ENCODE results near the gene AMH. TPM values are rescaled to one million over a fixed set of nuclear protein-coding genes. Genes with fewer than 3 reads are reported as not detected.

Gene AMH
- polyA plus RNA-seq, 2 of the 4 experiments (the other 2 are of a cell fraction) = 3.0 to 12.0 TPM

DNA sequence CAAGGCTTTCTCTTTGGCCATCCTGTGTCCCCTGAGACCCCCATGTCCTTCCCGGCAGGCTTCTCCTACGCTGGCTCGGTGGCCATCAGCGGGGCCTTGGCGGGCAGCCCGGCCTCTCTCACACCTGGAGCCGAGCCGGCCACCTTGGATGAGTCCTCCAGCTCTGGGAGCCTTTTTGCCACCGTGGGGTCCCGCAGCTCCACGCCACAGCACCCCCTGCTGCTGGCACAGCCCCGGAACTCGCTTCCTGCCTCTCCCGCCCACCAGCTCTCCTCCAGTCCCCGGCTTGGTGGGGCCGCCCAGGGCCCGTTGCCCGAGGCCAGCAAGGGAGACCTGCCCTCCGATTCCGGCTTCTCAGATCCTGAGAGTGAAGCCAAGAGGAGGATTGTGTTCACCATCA is 27.2 kb upstream of the AMH start:
- ATAC-seq (peak in 1 of 2 experiments; percentile 25; a peak in 2 of 6 replicates), DNase-seq (ENCODE audit: low read depth in 1 of 2, low spot score in 1 of 2) (no peak), FAIRE-seq (no peak)
- Histone ChIP-seq H3K4me2 (no peak overlapping the region), H3K4me1 (peaks cover 12% of the 10 kb centered on the region; the same call in 2 of the 3 replicates), H3K9me3 (no peaks in the 10 kb centered on the region), H3K27ac (peak overlapping the region in 1 of 2 experiments; percentile 50; a peak in 3 of 6 replicates), H3K4me3 (no peak overlapping the region)
- CTCF ChIA-PET = interaction anchor here (0.9 to 2.7 kb wide), 5 partner anchors 9 to 68 kb away, joined by 3 to 9 read pairs (median 4); partner anchors contain the start of gene PLEKHJ1
- WGBS (ENCODE audit: missing lambda C conversion rate) = 90% methylated on average over 7 of the region's 20 CpGs
- POLR2A ChIA-PET = no interaction called here
- TF ChIP-seq RAD21 (conservative IDR thresholded peaks at IDR 0.05 in 1 of 2, IDR thresholded peaks at IDR 0.05 in 1 of 2) = peak; percentile 7 to 20; a peak in 1 of 5 replicates
- peak; percentile 24; the same call in 1 of the 3 replicates for TF ChIP-seq SMC3 (IDR thresholded peaks at IDR 0.05)
- no peak for TF ChIP-seq NFE2L2 (conservative IDR thresholded peaks at IDR 0.05; ENCODE audit: low read length)

DNA sequence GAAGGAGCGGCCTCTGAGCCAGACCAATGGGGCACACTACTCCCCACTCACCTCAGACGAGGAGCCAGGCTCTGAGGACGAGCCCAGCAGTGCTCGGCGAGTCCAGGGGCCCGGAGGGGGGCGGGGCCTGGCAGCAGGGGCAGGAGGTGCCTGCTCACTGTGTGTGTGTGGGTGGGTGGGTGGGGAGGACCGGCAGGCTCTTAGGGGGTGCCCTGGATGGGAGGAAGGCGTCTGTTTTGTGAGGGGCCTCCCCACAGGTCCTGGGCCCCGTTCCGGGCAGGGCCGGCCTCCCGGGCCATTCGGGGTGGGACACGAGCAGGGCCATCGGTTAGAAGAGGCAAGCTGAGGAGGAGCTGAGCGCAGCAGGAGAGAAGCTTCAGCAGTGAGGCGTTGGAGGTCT is 25.7 kb upstream of the AMH start:
- Histone ChIP-seq H3K9me3 (no peaks in the 10 kb centered on the region), H3K4me3 (no peak overlapping the region), H3K4me2 (no peak overlapping the region), H3K4me1 (peaks cover 12% of the 10 kb centered on the region; the same call in 2 of the 3 replicates), H3K27ac (no peak overlapping the region)
- ChIA-PET POLR2A (no interaction called here), CTCF (interaction anchor here (2.1 to 2.7 kb wide), 2 partner anchors 10 to 67 kb away, joined by 6 to 9 read pairs; no protein-coding TSS in a partner anchor)
- no peak for DNase-seq (ENCODE audit: low read depth in 1 of 2, low spot score in 1 of 2)
- no peak for FAIRE-seq
- 100% methylated on average over 6 of the region's 18 CpGs for WGBS (ENCODE audit: missing lambda C conversion rate)
- TF ChIP-seq ATOH8 (CRISPR knock-in tag; IDR thresholded peaks at IDR 0.05; ENCODE audit: low read depth) = no peak
- TF ChIP-seq CEBPB (IDR thresholded peaks at IDR 0.05) = no peak
- TF ChIP-seq, protein P1, sequence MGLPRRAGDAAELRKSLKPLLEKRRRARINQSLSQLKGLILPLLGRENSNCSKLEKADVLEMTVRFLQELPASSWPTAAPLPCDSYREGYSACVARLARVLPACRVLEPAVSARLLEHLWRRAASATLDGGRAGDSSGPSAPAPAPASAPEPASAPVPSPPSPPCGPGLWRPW (IDR thresholded peaks at IDR 0.05) = no peak
- no peak for TF ChIP-seq BHLHE40 (IDR thresholded peaks at IDR 0.05; ENCODE audit: low read depth, low read length)
- no peak for TF ChIP-seq SREBF2 (IDR thresholded peaks at IDR 0.05)
- no peak for TF ChIP-seq GATA3 (IDR thresholded peaks at IDR 0.05; ENCODE audit: borderline replicate concordance)
- no peak for TF ChIP-seq JUNB (IDR thresholded peaks at IDR 0.05)
- TF ChIP-seq MYC (IDR thresholded peaks at IDR 0.05; ENCODE audit: borderline replicate concordance, low read length) = no peak
- TF ChIP-seq, protein P2, sequence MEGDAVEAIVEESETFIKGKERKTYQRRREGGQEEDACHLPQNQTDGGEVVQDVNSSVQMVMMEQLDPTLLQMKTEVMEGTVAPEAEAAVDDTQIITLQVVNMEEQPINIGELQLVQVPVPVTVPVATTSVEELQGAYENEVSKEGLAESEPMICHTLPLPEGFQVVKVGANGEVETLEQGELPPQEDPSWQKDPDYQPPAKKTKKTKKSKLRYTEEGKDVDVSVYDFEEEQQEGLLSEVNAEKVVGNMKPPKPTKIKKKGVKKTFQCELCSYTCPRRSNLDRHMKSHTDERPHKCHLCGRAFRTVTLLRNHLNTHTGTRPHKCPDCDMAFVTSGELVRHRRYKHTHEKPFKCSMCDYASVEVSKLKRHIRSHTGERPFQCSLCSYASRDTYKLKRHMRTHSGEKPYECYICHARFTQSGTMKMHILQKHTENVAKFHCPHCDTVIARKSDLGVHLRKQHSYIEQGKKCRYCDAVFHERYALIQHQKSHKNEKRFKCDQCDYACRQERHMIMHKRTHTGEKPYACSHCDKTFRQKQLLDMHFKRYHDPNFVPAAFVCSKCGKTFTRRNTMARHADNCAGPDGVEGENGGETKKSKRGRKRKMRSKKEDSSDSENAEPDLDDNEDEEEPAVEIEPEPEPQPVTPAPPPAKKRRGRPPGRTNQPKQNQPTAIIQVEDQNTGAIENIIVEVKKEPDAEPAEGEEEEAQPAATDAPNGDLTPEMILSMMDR (IDR thresholded peaks at IDR 0.05) = no peak
- no peak for TF ChIP-seq RAD21 (conservative IDR thresholded peaks at IDR 0.05 in 1 of 2, IDR thresholded peaks at IDR 0.05 in 1 of 2)
- no peak for TF ChIP-seq JUN (IDR thresholded peaks at IDR 0.05)
- TF ChIP-seq NFE2L2 (conservative IDR thresholded peaks at IDR 0.05; ENCODE audit: low read length) = no peak
- no peak for TF ChIP-seq ELK1 (IDR thresholded peaks at IDR 0.05; ENCODE audit: low read depth, low read length)
- no peak for TF ChIP-seq MAFK (IDR thresholded peaks at IDR 0.05; ENCODE audit: partially characterized antibody)
- TF ChIP-seq FOXS1 (CRISPR knock-in tag; IDR thresholded peaks at IDR 0.05) = no peak
- TF ChIP-seq KDM1A (IDR thresholded peaks at IDR 0.05; ENCODE audit: low read depth) = no peak
- TF ChIP-seq ZNF302 (CRISPR knock-in tag; IDR thresholded peaks at IDR 0.05) = no peak
- no peak for TF ChIP-seq ZFP36 (IDR thresholded peaks at IDR 0.05; ENCODE audit: borderline replicate concordance, partially characterized antibody)
- TF ChIP-seq, protein P3, sequence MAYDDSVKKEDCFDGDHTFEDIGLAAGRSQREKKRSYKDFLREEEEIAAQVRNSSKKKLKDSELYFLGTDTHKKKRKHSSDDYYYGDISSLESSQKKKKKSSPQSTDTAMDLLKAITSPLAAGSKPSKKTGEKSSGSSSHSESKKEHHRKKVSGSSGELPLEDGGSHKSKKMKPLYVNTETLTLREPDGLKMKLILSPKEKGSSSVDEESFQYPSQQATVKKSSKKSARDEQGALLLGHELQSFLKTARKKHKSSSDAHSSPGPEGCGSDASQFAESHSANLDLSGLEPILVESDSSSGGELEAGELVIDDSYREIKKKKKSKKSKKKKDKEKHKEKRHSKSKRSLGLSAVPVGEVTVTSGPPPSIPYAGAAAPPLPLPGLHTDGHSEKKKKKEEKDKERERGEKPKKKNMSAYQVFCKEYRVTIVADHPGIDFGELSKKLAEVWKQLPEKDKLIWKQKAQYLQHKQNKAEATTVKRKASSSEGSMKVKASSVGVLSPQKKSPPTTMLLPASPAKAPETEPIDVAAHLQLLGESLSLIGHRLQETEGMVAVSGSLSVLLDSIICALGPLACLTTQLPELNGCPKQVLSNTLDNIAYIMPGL (CRISPR knock-in tag; IDR thresholded peaks at IDR 0.05; ENCODE audit: borderline replicate concordance) = no peak
- no peak for TF ChIP-seq MAX (IDR thresholded peaks at IDR 0.05)
- no peak for ATAC-seq

Data from A549 (cell line).